ENCODE results near the gene DCLK2.

DCLK2 gene

GRCh38 chr4:150067859-150068258, 10.4 kb upstream of the DCLK2 start:
- H3K27ac ChIP-seq (ENCODE audit: low read length): no peak overlapping the region
- H3K4me3 ChIP-seq (ENCODE audit: low read length): no peak overlapping the region

GRCh38 chr4:150068300-150068960, 9.8 kb upstream of the DCLK2 start:
- Histone ChIP-seq H2AFZ (ENCODE audit: low read depth, low read length) (no peak overlapping the region), H3K4me1 (ENCODE audit: low read length) (0 out of 2 replicates have a peak, but pooled peaks cover 3% of the 10 kb centered on the region), H4K20me1 (ENCODE audit: insufficient read depth, low read length) (no peaks in the 10 kb centered on the region), H3K4me3 (ENCODE audit: low read length) (no peak overlapping the region), H3K27ac (ENCODE audit: low read length) (no peak overlapping the region), H3K27me3 (ENCODE audit: low read depth, low read length) (no peaks in the 10 kb centered on the region), H3K79me2 (ENCODE audit: low read length) (no peaks in the 10 kb centered on the region), H3K9ac (ENCODE audit: low read length) (no peak overlapping the region), H3K4me2 (ENCODE audit: low read length) (no peak overlapping the region), H3K36me3 (replicated peaks; ENCODE audit: low read depth, low read length) (no peaks in the 10 kb centered on the region), H3K9me3 (ENCODE audit: insufficient read depth, low read length) (peaks cover 5% of the 10 kb centered on the region; the same call in 1 of the 2 replicates)
- TF ChIP-seq EZH2phosphoT487 (IDR thresholded peaks at IDR 0.05; ENCODE audit: low read depth): no peak
- no peak for TF ChIP-seq CTCF (IDR thresholded peaks at IDR 0.05; ENCODE audit: low read depth, low read length)

More at GRCh38 chr4:150067859-150068258, 10.4 kb upstream of the DCLK2 start:
- Histone ChIP-seq H2AFZ (ENCODE audit: low read depth, low read length) (no peak overlapping the region), H3K4me2 (ENCODE audit: low read length) (no peak overlapping the region), H3K27me3 (ENCODE audit: low read depth, low read length) (no peaks in the 10 kb centered on the region), H3K9me3 (ENCODE audit: insufficient read depth, low read length) (peaks cover 5% of the 10 kb centered on the region; the same call in 1 of the 2 replicates), H3K4me1 (ENCODE audit: low read length) (0 out of 2 replicates have a peak, but pooled peaks cover 3% of the 10 kb centered on the region), H3K79me2 (ENCODE audit: low read length) (no peaks in the 10 kb centered on the region), H3K9ac (ENCODE audit: low read length) (no peak overlapping the region), H3K36me3 (replicated peaks; ENCODE audit: low read depth, low read length) (no peaks in the 10 kb centered on the region), H4K20me1 (ENCODE audit: insufficient read depth, low read length) (no peaks in the 10 kb centered on the region)
- TF ChIP-seq EZH2phosphoT487 (IDR thresholded peaks at IDR 0.05; ENCODE audit: low read depth) (no peak), CTCF (IDR thresholded peaks at IDR 0.05; ENCODE audit: low read depth, low read length) (no peak)

DNA sequence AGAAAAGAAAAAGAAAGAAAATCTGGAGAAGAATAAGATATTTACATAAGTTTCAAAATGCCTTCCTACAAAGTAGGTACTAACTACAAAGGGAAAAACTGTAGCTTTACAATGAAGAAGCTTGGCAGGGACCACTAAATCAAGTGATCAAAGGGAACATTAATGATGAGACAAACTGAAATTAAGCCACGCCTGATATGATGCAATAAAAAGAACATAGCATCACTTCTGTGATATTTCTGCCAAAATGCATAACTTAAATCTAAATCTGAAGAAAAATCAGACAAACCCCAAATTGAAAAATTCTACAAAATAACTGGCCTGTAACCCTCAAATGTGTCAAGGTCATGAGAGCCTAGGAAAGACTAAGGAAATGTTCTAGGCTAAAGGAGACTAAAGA, 8.9 kb upstream of the DCLK2 start:
- H3K4me1 ChIP-seq (ENCODE audit: low read length): 0 out of 2 replicates have a peak, but pooled peaks cover 3% of the 10 kb centered on the region

More for the DNA sequence above, 8.9 kb upstream of the DCLK2 start:
- H3K4me3 ChIP-seq (ENCODE audit: low read length): no peak overlapping the region
- H3K36me3 ChIP-seq (replicated peaks; ENCODE audit: low read depth, low read length): no peaks in the 10 kb centered on the region
- no peak overlapping the region for H3K4me2 ChIP-seq (ENCODE audit: low read length)
- peaks cover 5% of the 10 kb centered on the region; the same call in 1 of the 2 replicates for H3K9me3 ChIP-seq (ENCODE audit: insufficient read depth, low read length)
- no peaks in the 10 kb centered on the region for H3K79me2 ChIP-seq (ENCODE audit: low read length)
- no peak overlapping the region for H3K9ac ChIP-seq (ENCODE audit: low read length)
- H2AFZ ChIP-seq (ENCODE audit: low read depth, low read length): no peak overlapping the region
- no peak overlapping the region for H3K27ac ChIP-seq (ENCODE audit: low read length)
- H4K20me1 ChIP-seq (ENCODE audit: insufficient read depth, low read length): no peaks in the 10 kb centered on the region
- TF ChIP-seq EZH2phosphoT487 (IDR thresholded peaks at IDR 0.05; ENCODE audit: low read depth): no peak
- no peak for TF ChIP-seq CTCF (IDR thresholded peaks at IDR 0.05; ENCODE audit: low read depth, low read length)
- no peaks in the 10 kb centered on the region for H3K27me3 ChIP-seq (ENCODE audit: low read depth, low read length)

Measured in OCI-LY3 (cell line).